Hematopoietic multipotent progenitor cell treated with erythropoietin and hydrocortisone succinate and interleukin-3 and kit ligand, for 4 days (in vitro differentiated cells): ENCODE data around the gene ATP5F1D.

Experiments used
- DNase-seq: peaks from one replicate; pipeline ENCODE4 v3.0.0-alpha.2; 2015

ATP5F1D gene

DNA sequence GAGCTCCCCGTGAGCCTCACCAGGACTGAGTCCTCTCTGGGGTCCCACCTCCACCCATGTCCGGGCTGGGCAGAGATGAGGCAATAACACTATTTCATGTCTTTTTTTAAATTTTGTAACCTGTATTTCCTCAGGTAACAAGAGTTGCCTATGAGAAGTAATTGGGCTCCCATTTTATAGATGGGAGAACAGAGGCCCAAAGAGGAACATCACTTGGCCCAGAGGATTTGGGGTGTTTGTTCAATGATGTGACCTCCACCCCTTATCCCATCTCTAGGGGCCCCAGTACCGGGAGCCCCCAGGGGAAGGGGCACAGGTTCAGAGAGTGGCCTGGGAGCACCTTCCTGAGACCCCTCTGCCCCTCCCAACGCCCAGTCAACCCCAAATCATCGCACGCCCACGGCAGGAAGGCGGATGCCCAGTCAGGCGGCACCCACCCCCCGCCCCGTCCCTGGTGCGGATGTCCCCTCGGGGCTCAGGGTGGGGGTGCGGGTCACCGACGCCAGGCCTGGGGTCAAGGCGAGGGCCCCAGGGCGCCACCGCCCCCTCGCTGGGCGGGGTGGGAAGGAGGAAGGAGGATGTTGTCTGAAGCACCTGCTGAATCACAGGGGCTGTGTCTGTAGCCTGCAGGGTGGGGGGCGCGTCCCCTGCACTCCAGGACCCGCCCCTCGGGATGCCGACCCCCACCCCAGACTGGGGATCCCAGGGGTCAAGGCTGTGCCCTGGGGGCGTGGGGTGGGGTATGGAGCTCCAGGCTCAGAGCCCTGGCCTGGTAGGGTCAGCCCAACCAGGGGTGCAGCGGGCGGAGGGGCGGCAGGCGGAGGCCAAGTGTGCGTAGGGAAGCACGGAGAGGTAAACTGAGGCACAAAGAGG lies 18.6 kb downstream of the ATP5F1D start:
- no peak for DNase-seq

DNA sequence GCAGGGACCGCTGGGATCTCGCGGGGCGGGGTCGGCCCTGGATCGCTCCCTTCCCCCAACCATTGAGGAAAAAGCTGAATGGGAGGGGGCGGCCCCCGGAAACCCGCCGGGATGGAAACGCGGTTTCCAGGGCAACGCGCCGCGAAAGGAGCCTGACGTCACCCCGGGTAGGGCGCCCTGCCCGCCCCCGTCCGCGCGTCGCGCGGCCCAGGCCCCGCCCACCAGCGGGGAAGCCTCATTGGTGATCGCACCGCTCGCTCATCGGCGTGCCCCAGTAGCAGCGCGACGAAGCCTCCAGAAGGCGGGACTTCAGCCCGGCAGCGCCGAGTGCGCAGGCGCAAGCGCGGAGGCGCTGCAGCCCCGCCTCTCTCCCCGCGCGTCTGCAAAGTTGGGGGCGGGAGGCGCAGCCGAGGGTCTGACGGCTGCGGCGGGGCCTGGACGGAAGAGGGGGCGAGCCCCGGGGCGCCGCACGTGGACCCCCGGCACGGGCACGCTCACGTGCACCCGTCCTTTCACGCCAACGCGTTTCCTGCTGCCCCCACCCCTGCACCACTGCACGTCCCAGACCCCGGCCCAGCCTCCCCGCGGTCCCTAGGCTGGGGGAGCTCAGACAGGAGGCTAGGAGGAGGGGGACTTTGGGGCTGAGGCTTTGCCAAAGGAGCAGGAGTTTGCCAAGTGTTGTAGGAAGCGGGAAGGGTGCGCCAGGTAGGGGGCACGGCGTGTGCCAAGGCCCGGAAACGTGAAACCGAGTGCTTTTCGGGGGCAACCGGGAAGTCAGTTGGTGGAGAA lies 19.4 kb downstream of the ATP5F1D start:
- peak; percentile 98 for DNase-seq

DNA sequence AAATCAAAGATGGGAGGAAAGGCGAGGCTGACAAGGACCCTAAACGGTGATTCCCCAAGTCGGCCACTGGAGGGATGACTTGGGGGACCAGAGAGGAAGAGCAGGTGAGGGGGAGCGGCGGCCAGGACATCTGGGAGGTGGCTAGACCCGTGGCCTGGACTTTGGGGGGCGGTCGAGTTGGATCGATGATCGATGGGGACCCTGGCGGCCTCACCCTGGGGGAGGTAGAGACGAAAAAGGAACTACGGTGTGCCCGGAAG lies 19.9 kb downstream of the ATP5F1D start:
- DNase-seq, result peak; percentile 66

DNA sequence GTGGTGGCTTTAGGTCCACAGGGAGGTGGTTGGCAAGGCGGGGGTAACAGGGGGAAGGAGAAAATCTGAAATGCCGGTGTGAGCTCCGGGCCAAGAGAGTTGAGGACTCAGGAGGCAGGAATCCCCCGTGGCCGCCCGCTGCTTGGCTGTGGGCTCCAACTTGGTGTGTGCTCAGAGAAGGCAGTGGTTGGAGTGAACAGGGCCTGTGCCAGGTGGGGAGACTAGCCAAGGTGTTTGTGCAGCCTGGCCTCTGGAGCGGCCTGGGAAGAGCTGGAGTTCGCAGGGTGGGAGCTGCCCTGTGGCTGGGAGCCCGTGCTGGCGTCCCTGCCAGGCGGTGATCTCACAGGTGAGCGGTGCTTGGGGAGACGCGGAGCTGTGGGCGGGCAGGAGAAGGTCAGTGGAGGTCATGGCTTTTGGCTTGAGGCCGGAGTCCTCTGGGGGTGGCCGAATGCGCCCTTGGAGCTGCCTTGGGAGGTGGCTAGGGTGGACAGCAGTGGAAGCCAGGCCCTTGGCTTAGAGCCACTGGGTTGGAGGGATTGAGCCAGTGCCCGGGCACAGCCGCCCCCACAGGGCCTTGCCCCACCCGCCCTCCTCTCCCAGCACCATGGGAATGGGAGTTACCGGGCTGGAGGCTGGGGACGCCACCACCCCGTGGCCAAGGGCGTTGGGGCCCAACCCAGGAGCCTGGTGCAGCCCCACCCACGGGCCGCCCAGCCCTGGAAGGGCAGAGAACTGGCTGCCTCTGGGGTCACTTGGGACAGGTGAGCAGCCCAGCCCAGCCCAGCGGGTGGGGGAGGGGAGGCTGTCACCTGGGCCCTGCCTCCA lies 20.5 kb downstream of the ATP5F1D start:
- DNase-seq, result peak; percentile 60

DNA sequence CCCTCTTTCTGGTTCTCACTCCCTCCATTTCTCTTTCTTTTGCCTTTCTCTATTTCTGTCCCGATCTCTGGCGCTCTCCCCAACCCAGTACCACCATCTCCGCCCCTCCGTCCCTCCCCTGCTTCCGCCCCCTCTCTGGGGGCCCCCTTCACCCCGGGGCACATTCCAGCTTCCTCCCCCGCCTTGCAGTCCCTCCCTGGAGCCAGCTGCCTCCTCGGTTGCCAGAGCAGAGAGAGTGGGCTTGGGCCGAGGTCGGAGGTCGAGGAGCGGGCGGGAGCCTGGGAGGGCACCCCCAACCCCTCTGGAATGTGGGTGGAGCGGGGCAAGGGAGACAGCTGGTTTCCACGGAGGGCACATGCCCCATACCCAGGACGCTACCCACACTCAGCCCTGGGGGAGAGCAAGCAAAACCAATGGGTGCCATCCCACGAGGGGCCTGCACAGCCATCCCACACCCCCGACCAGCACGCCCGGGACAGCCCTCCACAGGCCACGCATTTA lies 21.1 kb downstream of the ATP5F1D start:
- DNase-seq, result no peak

DNA sequence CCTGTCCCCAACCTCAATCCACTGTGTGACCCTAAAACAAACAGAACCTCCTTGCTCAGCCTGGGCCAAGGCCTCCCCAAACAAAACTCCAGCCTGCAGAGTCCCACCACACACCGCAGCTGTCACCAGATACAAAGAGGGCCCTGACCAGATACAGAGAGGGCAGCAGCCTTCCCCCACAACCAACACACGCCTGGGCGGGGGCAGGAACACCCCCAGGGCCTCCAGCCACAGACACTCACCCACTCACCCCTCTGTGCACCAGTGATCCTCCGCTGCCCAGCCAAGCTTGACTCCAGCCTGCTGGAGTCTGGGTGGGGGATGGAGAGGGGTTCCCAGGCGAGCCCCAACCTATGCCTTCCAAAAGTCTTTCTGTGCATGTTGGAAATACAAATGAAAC lies 21.6 kb downstream of the ATP5F1D start:
- peak; percentile 52 for DNase-seq

DNA sequence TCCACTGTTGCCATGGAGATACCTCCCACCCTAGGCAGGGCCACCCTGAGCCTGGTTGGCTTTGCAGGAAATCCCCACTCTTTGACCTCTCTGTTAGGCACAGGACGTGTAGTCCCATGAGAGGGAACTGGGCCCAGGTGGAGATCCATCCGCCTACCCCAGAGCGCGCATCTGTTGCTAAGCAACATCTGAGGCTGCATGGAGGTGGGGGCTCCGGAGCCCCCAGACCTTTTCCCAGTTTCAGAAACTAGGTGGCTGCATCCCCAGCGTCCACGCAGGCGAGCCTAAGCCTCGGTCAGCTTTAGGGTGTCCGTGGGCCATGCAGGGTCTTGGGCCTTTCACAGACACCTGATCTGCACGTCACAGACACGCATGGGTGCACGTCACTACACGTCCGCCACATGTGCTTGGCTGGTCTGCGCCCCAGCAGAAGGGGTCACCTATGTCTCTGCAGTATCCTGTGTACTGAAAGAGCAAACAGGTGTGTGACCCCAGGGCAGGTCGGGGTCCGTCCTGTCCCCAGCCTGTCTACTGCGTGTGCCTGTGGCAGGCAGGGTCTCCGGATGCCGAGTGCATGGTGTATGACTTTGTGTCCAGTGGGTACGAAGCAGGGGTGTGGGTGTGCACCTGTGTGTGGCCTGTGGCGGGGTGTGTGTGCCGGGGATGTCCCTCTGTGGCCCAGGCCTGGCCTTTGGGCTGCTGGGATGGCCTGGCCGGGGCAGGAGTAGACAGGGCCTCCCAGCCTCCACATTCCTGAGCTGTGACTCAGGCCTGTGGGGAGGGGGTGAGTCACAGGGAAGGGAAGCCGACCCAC lies 23.5 kb downstream of the ATP5F1D start:
- no peak for DNase-seq

DNA sequence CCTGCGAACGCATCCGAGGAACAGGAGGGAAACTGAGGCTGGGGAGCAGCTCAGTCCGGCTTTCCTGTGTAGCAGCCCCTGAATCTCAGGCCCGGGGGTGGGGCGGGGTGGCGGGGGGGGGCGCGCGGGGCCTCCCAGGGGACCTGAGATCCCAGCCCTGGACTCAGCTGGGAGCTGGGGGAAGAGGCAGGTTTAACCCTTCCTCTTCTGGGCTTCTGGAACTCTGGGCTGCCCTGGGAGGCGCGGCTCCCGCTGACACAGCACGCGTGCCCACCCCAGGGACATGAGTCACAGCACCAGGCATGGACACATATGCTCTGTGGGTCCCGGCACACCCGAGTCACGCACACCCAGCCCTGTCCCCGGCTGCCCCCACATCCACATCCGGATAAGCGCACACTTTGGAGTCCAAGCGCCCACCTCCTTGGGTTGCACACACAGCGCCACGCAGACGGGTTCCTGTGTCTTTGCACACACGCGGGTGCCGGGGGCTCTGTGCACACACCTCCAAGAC lies 24.1 kb downstream of the ATP5F1D start:
- peak; percentile 78 for DNase-seq

DNA sequence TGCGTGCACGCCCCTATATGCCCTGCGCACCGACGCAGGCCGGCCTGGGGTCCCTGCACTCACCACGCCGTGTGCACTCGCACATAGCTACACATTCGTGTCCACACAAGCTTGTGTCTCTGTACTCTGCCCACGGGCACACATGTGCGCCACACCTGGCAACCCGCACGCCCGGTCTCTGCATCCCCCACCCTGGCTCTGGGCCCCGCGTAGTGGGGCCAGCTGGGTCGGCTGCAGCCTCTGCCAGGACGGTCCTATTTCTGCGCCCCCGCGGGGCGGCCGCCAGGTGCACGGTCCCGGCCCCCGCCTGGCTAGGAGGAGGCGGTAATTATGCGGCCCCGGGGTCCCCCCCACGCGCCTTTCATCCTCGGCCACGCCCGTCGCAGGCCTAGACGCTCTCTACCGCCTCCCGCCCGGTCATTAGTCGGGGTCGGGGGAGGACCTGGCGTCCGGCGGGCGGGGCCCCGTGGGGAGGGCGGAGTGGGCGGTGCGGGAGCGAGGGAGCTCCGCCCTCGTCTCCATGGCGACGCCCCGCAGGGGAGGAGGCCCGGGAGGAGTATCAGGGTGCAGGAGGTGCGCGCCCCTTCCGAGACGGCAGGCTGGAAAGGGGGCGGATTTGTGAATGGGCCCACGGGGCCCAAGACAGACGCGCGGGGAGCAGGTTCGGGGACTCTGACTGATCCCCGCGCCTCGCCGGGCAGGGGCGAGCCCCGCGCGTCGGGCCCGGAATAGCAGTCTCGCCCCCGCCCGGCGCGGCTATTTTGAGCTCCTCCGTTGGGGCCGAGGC lies 24.8 kb downstream of the ATP5F1D start:
- DNase-seq, result peak; percentile 95

DNA sequence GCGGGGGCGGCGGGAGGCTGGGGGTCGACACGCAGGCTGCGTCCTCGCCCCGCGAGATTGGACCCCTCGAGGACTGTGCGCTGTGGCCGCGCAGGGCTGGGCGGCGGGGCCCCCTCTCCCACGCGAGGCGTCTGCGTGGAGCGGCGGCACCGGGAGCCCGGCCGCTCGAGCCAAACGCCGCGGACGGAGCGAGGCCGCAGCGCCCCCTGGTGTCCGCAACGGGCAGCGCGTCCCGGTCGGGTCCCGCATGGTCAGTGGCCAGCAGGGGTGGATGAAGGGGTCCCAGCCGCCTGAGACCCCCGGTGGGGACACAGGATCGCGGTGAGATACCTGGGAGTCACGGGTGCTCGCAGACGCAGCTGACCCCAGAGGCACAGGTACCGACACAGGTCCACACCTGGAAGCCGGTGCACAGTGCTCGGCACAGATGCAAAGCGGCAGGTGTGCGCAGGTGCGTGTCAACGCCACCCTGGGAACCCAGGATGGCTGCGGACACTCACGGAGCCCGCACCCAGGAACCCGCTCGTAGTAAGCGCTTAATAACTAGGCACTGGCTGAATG lies 25.4 kb downstream of the ATP5F1D start:
- peak; percentile 73 for DNase-seq

DNA sequence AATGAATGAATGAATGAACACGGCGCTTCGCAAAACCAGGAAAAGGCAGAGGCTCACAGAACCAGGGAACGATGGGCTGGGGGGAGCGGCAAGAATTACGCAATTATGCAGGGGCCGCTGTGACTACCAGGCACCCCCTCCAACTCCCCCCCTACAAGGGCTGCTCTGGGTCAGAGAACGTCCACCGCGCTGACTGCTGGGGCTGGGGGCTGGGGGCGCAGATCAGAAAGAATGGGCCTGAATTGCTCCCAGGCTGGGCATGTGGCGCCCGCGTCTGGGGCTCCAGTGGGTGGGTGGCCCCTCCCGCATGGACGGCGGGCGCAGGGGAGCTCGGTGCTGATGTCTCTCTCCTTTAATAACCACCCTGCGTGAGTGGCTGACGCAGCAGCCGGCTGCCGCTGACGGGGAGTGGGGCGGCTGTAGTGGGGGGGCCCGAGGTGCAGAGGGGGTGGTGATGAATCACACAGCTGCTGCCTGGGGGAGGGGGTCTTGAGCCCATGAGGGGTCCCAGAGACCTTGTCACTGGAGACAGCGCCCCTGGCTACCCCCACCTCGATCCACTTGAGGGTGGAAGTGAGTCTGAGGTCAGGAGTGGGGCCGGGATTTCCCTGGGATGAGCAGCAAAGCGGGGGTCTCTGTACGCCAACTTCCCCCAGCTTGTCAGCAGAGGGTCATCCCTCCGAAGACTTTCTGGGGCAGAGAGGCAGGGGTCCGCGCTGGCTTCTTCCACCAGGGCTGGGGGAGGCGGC lies 26.1 kb downstream of the ATP5F1D start:
- no peak for DNase-seq

DNA sequence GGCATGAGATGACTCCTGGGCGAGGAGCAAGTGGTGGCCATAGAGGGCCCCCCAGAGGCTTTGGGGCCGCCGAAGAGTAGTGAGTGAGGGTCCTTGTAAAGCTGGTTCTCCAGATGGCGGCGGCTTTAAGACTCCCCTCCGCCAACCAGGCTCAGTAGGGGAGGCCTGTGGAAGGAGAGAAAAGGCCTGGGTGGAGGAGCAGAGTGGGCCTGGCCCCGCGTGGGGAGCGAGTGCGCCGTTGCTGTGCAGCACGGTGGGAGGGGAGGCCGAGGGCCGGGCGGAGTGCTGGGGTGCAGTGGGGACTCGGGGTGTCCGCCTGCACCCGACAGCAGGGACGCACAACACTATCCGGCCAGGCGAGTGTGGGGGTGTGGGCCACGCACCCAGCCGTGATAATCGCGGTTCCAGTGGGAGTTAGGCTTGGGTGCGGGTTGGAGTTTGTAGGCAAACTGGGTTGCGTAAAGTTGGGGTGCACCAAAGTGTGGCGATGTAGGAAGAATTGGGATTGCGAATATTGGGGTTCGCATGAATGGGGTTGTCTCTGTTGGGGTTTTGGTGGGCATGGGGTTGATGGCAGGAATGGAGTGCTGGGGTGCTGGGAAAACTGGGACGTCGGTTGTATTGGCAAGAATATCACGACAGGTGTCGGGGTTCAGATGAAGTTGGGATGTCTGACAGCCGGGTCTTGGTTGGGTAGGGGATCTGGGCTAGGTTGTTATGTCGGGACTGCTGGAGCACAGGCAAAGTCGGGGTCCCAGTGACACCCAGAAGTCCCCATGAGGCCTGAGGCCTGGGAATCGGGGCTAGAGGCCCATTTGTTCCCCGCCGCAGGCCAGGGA lies 26.9 kb downstream of the ATP5F1D start:
- no peak for DNase-seq

DNA sequence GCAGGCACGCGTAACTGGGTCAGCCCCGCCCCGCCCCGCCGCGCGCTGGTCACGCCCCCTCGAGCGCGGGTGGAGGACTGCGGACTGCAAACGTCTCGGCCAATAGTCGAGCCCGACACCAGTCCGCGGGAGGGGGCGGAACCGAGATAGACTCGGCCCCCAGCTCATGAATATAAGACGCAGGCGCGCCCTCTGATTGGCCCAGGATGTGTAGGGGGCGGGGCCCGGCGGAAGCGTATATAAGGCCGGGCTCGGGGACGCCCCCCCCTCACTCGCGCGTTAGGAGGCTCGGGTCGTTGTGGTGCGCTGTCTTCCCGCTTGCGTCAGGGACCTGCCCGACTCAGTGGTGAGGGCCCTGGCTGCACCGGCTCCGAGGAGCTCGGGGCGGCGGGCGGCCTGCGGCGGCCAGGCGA lies 27.5 kb downstream of the ATP5F1D start, which contains the start of gene CIRBP:
TSS of gene CIRBP (plus strand) at position 268 of the 413 bp plus-strand sequence. CDS start 1,602 bp downstream, outside the sequence.
- peak; percentile 100 for DNase-seq

DNA sequence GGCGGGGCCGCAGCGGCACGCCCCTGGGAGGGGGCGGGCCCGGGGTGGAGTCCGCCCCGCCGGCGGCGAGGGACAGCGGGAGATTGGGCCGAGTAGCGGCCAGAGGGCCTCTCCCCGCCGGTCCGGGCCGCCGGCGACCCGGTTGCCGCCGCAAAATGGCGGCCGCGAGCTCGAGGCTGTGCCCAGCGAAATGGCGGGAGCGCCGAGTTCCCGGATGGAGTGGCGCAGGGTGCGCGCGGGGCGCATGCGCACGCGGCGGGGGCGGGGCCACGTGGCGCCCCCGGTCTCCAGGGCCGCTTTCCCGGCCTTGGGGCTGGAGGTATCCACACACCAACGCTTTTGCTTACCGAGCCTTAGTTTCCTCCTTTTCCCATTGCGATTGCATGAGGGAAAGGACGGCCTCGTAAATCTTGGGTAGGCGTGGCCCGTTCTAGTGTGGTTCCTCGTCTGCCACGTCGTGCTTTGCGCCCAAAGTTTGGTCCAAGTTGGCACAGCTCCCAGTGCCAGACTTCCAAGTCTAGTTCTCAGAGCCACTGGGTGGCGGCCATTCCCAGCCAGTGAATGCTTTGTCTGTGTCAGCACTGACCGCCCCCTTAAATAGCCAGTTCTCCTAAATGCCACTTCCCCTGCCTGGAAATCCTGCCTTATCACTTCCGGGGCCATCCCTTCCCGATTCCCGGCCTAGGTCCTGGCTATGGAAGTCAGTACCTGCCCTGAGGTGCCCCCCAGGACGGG lies 28.1 kb downstream of the ATP5F1D start:
- peak; percentile 92 for DNase-seq

DNA sequence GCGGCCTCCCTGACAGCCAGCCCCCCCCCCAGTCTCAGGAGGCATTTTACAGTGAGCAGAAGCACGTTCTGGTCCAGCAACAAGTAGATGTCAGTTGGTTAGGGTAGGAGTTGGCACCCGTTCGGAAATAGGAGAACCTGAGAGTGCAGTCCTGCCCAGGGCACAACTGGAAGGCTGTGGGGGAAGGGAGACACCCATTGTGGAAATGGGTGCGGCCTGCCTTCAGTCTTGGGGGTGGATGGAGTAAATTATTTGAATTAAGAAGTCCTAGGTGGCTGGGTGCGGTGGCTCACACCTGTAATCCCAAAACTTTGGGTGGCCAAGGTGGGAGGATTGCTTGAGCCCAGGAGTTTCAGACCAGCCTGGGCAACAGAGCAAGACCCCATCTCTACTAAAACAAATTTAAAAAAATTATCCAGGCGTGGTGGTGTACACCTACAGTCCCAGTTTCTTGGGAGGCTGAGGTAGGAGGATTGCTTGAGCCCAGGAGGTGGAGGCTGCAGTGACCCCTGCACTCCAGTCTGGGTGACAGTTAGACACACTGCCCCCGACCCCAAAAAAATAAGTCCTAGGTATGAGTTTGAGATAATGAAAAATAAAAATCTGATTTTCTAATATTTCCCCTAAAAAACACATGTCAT lies 28.8 kb downstream of the ATP5F1D start:
- DNase-seq, result peak; percentile 60

DNA sequence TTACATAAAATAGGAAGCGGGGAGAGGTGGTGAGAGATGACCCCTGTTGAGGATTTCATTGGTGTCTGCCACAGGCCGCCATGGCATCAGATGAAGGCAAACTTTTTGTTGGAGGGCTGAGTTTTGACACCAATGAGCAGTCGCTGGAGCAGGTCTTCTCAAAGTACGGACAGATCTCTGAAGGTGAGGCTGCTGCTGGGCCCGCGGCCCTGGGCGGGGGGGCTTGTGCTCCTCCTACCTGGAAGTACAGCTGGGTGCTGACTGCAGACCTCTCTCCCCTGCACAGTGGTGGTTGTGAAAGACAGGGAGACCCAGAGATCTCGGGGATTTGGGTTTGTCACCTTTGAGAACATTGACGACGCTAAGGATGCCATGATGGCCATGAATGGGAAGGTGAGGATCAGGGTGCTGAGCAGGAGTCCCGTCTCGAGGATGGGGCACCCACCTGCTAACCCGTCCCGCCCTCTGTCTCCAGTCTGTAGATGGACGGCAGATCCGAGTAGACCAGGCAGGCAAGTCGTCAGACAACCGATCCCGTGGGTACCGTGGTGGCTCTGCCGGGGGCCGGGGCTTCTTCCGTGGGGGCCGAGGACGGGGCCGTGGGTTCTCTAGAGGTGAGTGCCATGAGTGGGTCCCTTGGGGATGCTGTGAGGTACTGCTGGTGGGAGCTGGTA lies 29.4 kb downstream of the ATP5F1D start:
- DNase-seq, result no peak
